Measurements from ENCODE around the gene FN1. TPM values are rescaled to one million over a fixed set of nuclear protein-coding genes. Genes with fewer than 3 reads are reported as not detected.

The FN1 gene
- total and polyA plus RNA-seq, 4 donors = 339 to 1,753 (median 934) TPM

- peaks cover 11 to 85% (median 44%) of the 10 kb centered on the region in 4 donors for H3K36me3 ChIP-seq (ENCODE audit: control insufficient read depth in 4 of 4, insufficient read depth in 4 of 4, low read length in 4 of 4)
- no peak overlapping the region for H3K9ac ChIP-seq (ENCODE audit: insufficient read depth in 1 of 2, low read length in 2 of 2)
- peaks cover 0 to 9% (median 0%) of the 10 kb centered on the region in 5 donors for H3K4me1 ChIP-seq (ENCODE audit: control insufficient read depth in 5 of 5, insufficient read depth in 5 of 5, low read length in 5 of 5)
- ATAC-seq (ENCODE audit: insufficient read depth, low FRiP score) (no peak), DNase-seq (no peak)
- 90 to 94% methylated on average over 11 of the region's 11 CpGs for WGBS, 2 donors
- H3K27me3 ChIP-seq (ENCODE audit: control insufficient read depth in 3 of 3, insufficient read depth in 3 of 3, low read length in 2 of 3) = no peaks in the 10 kb centered on the region
- no peak overlapping the region for H3K27ac ChIP-seq (ENCODE audit: low read depth in 1 of 2, low read length in 1 of 2)
- peaks cover 0 to 1% (median 0%) of the 10 kb centered on the region in 4 donors for H3K9me3 ChIP-seq (ENCODE audit: control insufficient read depth in 4 of 4, insufficient read depth in 3 of 4, low read length in 3 of 4)
- TF ChIP-seq CTCF (IDR thresholded peaks at IDR 0.05; ENCODE audit: control extremely low read depth, extremely low read depth) = no peak
- no peak overlapping the region for H3K4me3 ChIP-seq
Observed at GRCh38 chr2:215405722-215406581, 29.9 kb downstream of the FN1 start.

- H3K4me1 ChIP-seq (ENCODE audit: control insufficient read depth in 5 of 5, insufficient read depth in 5 of 5, low read length in 5 of 5) = peaks cover 0 to 9% (median 0%) of the 10 kb centered on the region in 5 donors
- no peak overlapping the region for H3K27ac ChIP-seq (ENCODE audit: low read depth in 1 of 2, low read length in 1 of 2)
- peaks cover 0 to 1% (median 0%) of the 10 kb centered on the region in 4 donors for H3K9me3 ChIP-seq (ENCODE audit: control insufficient read depth in 4 of 4, insufficient read depth in 3 of 4, low read length in 3 of 4)
- no peak for TF ChIP-seq CTCF (IDR thresholded peaks at IDR 0.05; ENCODE audit: control extremely low read depth, extremely low read depth)
- H3K9ac ChIP-seq (ENCODE audit: insufficient read depth in 1 of 2, low read length in 2 of 2) = no peak overlapping the region
- H3K36me3 ChIP-seq (ENCODE audit: control insufficient read depth in 4 of 4, insufficient read depth in 4 of 4, low read length in 4 of 4) = peaks cover 9 to 76% (median 37%) of the 10 kb centered on the region in 4 donors
- no peaks in the 10 kb centered on the region for H3K27me3 ChIP-seq (ENCODE audit: control insufficient read depth in 3 of 3, insufficient read depth in 3 of 3, low read length in 2 of 3)
- no peak for DNase-seq
- ATAC-seq (ENCODE audit: insufficient read depth, low FRiP score) = no peak
- WGBS, 2 donors = 86 to 90% methylated on average over 8 of the region's 8 CpGs
- no peak overlapping the region for H3K4me3 ChIP-seq
Observed at GRCh38 chr2:215404348-215405012, 31.4 kb downstream of the FN1 start.

GRCh38 chr2:215403441-215404347, 32.2 kb downstream of the FN1 start:
- ATAC-seq (ENCODE audit: insufficient read depth, low FRiP score) (no peak), DNase-seq (peak in 1 of 3 donors; percentile 46)
- 76 to 94% methylated on average over 10 of the region's 10 CpGs for WGBS, 2 donors
- Histone ChIP-seq H3K4me3 (no peak overlapping the region), H3K4me1 (ENCODE audit: control insufficient read depth in 5 of 5, insufficient read depth in 5 of 5, low read length in 5 of 5) (peaks cover 0 to 9% (median 0%) of the 10 kb centered on the region in 5 donors), H3K27me3 (ENCODE audit: control insufficient read depth in 3 of 3, insufficient read depth in 3 of 3, low read length in 2 of 3) (no peaks in the 10 kb centered on the region), H3K27ac (ENCODE audit: low read depth in 1 of 2, low read length in 1 of 2) (no peak overlapping the region), H3K9ac (ENCODE audit: insufficient read depth in 1 of 2, low read length in 2 of 2) (no peak overlapping the region), H3K36me3 (ENCODE audit: control insufficient read depth in 4 of 4, insufficient read depth in 4 of 4, low read length in 4 of 4) (peaks cover 4 to 76% (median 37%) of the 10 kb centered on the region in 4 donors), H3K9me3 (ENCODE audit: control insufficient read depth in 4 of 4, insufficient read depth in 3 of 4, low read length in 3 of 4) (peaks cover 0 to 1% (median 0%) of the 10 kb centered on the region in 4 donors)
- TF ChIP-seq CTCF (IDR thresholded peaks at IDR 0.05; ENCODE audit: control extremely low read depth, extremely low read depth) = no peak
